CD4-positive, alpha-beta T cell (primary cell): ENCODE results near the gene COL6A2. TPM values are rescaled to one million over a fixed set of nuclear protein-coding genes. Genes with fewer than 3 reads are reported as not detected.
A peak's percentile ranks its signal among the peaks of the same experiment; 100 is the strongest.

ENCODE experiments used
- ATAC-seq: fragments of 200-7000 bp; cut with Tn5 transposase; one replicate; pipeline ENCODE4 v1.10.0; 2022; ENCODE audit warnings: mild to moderate bottlenecking; ENCODE audit not compliant: poor library complexity
- CTCF ChIA-PET: fragments of 350-600 bp; sonication (Branson Sonifier 250); formaldehyde crosslinking; loops from one replicate; lab custom pipeline; 2021; ENCODE audit warnings: antibody characterized with exemption, inconsistent platforms; lab: Charles Lee
- POLR2A ChIA-PET: fragments of 350-600 bp; sonication (Branson Sonifier 250); formaldehyde crosslinking; loops from one replicate; lab custom pipeline; 2021; ENCODE audit warnings: antibody characterized with exemption, inconsistent platforms; lab: Charles Lee
- DNase-seq, 14 experiments: peaks; one replicate each; pipeline ENCODE4 v3.0.0-alpha.2; 2013 to 2020; ENCODE audit warnings: mixed read lengths in 2 of 14
- H3K27ac ChIP-seq, 2 donors: one replicate each; pipeline versions ENCODE4 v1.5.1 to v1.7.0; 2013; ENCODE audit warnings: low read length in 2 of 2, low read depth in 1 of 2, mild to moderate bottlenecking in 1 of 2
- H3K27me3 ChIP-seq, 2 experiments: 1 replicate in 1 of 2; 2 replicates in 1 of 2; pipeline versions ENCODE4 v1.6.1 to v1.7.0; 2013; ENCODE audit warnings: low read length in 2 of 2, control low read depth in 1 of 2, mild to moderate bottlenecking in 1 of 2, moderate library complexity in 1 of 2; ENCODE audit not compliant: insufficient read depth in 2 of 2, control insufficient read depth in 1 of 2
- H3K36me3 ChIP-seq: one replicate; pipeline ENCODE4 v1.6.1; 2013; ENCODE audit warnings: low read length, control low read depth; ENCODE audit not compliant: insufficient read depth
- H3K4me1 ChIP-seq: one replicate; pipeline ENCODE4 v1.6.1; 2013; ENCODE audit warnings: low read length, control low read depth; ENCODE audit not compliant: insufficient read depth
- H3K4me3 ChIP-seq: one replicate; pipeline ENCODE4 v1.5.1; 2013; ENCODE audit warnings: mild to moderate bottlenecking, low read length, moderate library complexity
- H3K9me3 ChIP-seq, 2 experiments: 1 replicate in 1 of 2; 2 replicates in 1 of 2; pipeline versions ENCODE4 v1.6.1 to v1.7.0; 2013; ENCODE audit warnings: low read length in 2 of 2, mild to moderate bottlenecking in 2 of 2, control low read depth in 1 of 2, moderate library complexity in 1 of 2; ENCODE audit not compliant: control insufficient read depth in 1 of 2, insufficient read depth in 1 of 2
- H3K27ac Mint-ChIP-seq: one replicate; pipeline ENCODE4 v1.8.0; 2020; ENCODE audit warnings: mixed read lengths
- H3K27me3 Mint-ChIP-seq: one replicate; pipeline ENCODE4 v1.8.0; 2021; ENCODE audit warnings: mixed read lengths
- H3K36me3 Mint-ChIP-seq: one replicate; pipeline ENCODE4 v1.8.0; 2021; ENCODE audit warnings: low read depth, mixed read lengths
- H3K4me1 Mint-ChIP-seq: one replicate; pipeline ENCODE4 v1.8.0; 2021; ENCODE audit warnings: low read depth, mixed read lengths
- H3K4me3 Mint-ChIP-seq: one replicate; pipeline ENCODE4 v1.8.0; 2020; ENCODE audit warnings: mild to moderate bottlenecking, mixed read lengths
- H3K9me3 Mint-ChIP-seq: one replicate; pipeline ENCODE4 v1.8.0; 2020; ENCODE audit warnings: mixed read lengths
- intact Hi-C, 2 experiments: fragments of 100-400 bp; cut with DNase I in 1 of 2; cut with micrococcal nuclease in 1 of 2; formaldehyde crosslinking; loops; one replicate each; pipeline versions ENCODE4 v1.15.1 to v1.9.0; 2023 to 2025; cut with DNase I, micrococcal nuclease
- total RNA-seq, 174 experiments: library from RNA in 2 of 174; stranded (reverse) in 2 of 174; gene quantifications; one replicate each; pipeline ENCODE4 v1.2.3 and lab custom pipeline; 2021 to 2026
- TF ChIP-seq, protein P1 (sequence below): fragments of 200-600 bp; IDR thresholded peaks from one replicate; pipeline ENCODE4 v1.8.0; 2022; ENCODE audit warnings: antibody characterized with exemption, mild to moderate bottlenecking

The COL6A2 gene
- total RNA-seq, 2 experiments from 2014 or later = 24.1 to 26.4 TPM

DNA sequence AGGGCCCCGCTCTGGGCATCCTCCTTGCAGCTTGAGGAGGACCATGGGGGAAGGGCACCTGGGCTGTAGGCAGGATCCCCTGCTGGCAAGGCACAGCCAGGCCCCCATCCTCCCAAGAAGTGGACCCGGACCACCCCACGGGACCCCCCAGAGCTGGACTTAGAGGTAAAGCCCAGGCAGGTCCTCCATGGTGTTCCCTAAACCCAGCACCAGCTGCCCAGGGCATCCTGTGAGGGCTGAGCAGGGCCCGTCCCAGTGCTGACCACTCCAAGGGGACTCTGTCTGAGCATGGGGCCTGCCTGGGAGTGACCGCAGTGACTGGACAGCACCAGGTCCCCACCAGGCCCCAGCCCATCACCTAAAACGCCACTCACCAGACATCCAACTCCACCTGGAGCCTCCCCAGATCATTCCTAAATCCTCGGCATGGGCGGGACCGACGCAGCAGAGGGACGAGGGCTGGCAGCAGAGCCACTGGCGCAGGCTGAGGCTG is 21.3 kb downstream of the COL6A2 start:
- Mint-ChIP-seq H3K9me3 (no peaks in the 10 kb centered on the region), H3K36me3 (no peaks in the 10 kb centered on the region), H3K4me3 (no peak overlapping the region), H3K27me3 (no peaks in the 10 kb centered on the region), H3K4me1 (no peaks in the 10 kb centered on the region), H3K27ac (no peak overlapping the region)
- Histone ChIP-seq H3K27ac (no peak overlapping the region), H3K27me3 (no peaks in the 10 kb centered on the region), H3K4me3 (no peak overlapping the region), H3K4me1 (no peaks in the 10 kb centered on the region), H3K36me3 (no peaks in the 10 kb centered on the region), H3K9me3 (peaks cover 0 to 22% of the 10 kb centered on the region in 2 experiments)
- DNase-seq (peak in 2 of 14 experiments; percentile 1 to 25), ATAC-seq (no peak)
- ChIA-PET POLR2A (no interaction called here), CTCF (no interaction called here)
- intact Hi-C loops = no loop called here
- TF ChIP-seq, protein P1, sequence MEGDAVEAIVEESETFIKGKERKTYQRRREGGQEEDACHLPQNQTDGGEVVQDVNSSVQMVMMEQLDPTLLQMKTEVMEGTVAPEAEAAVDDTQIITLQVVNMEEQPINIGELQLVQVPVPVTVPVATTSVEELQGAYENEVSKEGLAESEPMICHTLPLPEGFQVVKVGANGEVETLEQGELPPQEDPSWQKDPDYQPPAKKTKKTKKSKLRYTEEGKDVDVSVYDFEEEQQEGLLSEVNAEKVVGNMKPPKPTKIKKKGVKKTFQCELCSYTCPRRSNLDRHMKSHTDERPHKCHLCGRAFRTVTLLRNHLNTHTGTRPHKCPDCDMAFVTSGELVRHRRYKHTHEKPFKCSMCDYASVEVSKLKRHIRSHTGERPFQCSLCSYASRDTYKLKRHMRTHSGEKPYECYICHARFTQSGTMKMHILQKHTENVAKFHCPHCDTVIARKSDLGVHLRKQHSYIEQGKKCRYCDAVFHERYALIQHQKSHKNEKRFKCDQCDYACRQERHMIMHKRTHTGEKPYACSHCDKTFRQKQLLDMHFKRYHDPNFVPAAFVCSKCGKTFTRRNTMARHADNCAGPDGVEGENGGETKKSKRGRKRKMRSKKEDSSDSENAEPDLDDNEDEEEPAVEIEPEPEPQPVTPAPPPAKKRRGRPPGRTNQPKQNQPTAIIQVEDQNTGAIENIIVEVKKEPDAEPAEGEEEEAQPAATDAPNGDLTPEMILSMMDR = no peak

DNA sequence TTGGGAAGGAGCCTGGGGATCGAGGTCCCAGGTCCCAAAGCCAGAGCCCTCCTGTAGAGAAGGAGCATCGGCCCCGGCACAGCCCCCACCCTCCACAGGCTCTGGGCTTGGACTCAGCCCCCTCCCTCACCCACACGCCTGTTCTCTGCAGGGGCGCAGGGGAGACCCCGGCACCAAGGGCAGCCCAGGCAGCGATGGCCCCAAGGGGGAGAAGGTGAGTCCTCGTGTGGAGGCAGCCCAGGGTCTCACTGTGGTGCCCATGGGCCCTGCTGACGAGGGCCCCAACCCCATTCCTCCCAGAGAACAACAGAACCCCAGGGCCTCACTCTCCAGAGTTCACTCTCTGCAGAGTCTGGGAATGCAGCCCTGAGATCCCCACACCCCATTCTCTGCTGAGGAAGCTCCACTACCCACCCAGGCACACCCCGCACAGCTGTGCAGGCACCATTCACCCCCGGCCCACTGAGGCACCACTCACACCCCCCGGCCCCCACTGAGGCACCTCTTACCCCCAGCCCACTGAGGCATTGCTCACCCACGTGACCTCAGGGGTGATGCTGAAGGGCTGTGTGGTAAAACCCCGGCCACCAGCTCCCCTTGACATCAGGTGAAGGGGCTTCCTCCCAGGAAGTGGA is 21.8 kb downstream of the COL6A2 start:
- no peaks in the 10 kb centered on the region for H3K36me3 ChIP-seq
- DNase-seq = peak in 2 of 14 experiments; percentile 5 to 23
- no peak for ATAC-seq
- Mint-ChIP-seq H3K27me3 (no peaks in the 10 kb centered on the region), H3K36me3 (no peaks in the 10 kb centered on the region), H3K4me3 (no peak overlapping the region), H3K9me3 (no peaks in the 10 kb centered on the region), H3K27ac (no peak overlapping the region), H3K4me1 (no peaks in the 10 kb centered on the region)
- peaks cover 0 to 20% of the 10 kb centered on the region in 2 experiments for H3K9me3 ChIP-seq
- H3K27me3 ChIP-seq = no peaks in the 10 kb centered on the region
- TF ChIP-seq, protein P1 = no peak
- H3K27ac ChIP-seq = no peak overlapping the region
- CTCF ChIA-PET = no interaction called here
- H3K4me3 ChIP-seq = no peak overlapping the region
- intact Hi-C loops = no loop called here
- no peaks in the 10 kb centered on the region for H3K4me1 ChIP-seq
- POLR2A ChIA-PET = no interaction called here

DNA sequence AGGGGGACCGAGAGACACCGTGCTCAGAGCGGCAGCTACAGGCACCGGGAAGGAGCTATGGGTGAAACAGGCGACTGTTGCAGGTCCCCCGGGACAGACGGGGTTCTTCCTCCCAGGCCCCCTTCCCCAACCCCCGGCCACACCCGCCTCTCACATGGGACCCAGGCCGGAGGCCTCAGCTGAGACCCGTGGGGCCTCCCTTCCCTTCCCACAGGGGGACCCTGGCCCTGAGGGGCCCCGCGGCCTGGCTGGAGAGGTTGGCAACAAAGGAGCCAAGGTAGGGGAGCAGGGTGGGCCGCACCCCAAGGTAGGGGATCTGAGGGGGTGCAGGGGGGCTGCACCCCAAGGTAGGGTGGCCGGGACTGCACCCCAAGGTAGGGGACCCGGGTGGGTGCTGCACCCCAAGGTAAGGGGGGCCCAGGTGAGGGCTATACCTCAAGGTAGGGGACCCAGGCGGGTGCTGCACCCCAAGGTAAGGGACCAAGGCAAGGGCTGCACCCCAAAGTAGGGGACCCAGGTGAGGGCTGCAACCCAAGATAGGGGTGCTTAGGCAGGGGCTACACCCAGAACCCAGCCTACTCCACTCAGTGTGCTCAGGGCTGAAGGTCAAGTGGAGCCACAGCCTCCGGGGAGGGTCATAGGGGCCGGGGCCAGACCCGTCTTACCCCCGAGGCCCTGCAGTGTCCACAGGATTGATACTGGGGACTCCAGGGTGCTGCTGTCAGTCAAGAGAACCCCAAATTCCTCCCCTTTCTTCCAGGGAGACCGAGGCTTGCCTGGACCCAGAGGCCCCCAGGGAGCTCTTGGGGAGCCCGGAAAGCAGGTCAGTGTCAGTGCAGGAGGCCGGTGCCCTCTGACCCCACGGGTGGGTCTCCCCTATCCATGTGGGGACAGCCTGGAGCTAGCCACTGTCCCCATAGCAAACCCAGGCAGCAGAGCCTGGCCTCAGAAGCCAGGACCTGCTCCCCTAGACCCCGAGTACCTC is 22.7 kb downstream of the COL6A2 start:
- H3K4me1 ChIP-seq = no peaks in the 10 kb centered on the region
- Mint-ChIP-seq H3K4me1 (no peaks in the 10 kb centered on the region), H3K27ac (no peak overlapping the region), H3K36me3 (no peaks in the 10 kb centered on the region), H3K27me3 (no peaks in the 10 kb centered on the region), H3K4me3 (no peak overlapping the region), H3K9me3 (no peaks in the 10 kb centered on the region)
- no peak overlapping the region for H3K27ac ChIP-seq
- peaks cover 0 to 16% of the 10 kb centered on the region in 2 experiments for H3K9me3 ChIP-seq
- TF ChIP-seq, protein P1 = no peak
- H3K36me3 ChIP-seq = no peaks in the 10 kb centered on the region
- POLR2A ChIA-PET = no interaction called here
- CTCF ChIA-PET = no interaction called here
- H3K4me3 ChIP-seq = no peak overlapping the region
- H3K27me3 ChIP-seq = no peaks in the 10 kb centered on the region
- peak in 2 of 14 experiments; percentile 4 to 27 for DNase-seq
- ATAC-seq = no peak
- intact Hi-C loops = no loop called here
